HG03045 (cell line): ENCODE measurements around the gene PGAM4.
"Not testable (repeated sequence)": the region's sequence is repeated elsewhere in the genome, so short reads cannot be mapped to it uniquely, and the experiment has no call there.

ENCODE experiments used
- ATAC-seq: cut with Tn5 transposase; IDR thresholded peaks from one replicate; pipeline ENCODE4 v1.9.1; 2021; ENCODE audit warnings: mild to moderate bottlenecking, moderate library complexity; ENCODE audit not compliant: unreplicated experiment

PGAM4 gene

GRCh38 chrX:77969538-77969937 is at the start of gene PGAM4:
TSS of gene PGAM4 (minus strand) at chrX:77969638. CDS start at chrX:77969638, 0 bp downstream.
- no peak for ATAC-seq

GRCh38 chrX:78011846-78012245 is 42.4 kb upstream of the PGAM4 start:
- ATAC-seq: no peak

GRCh38 chrX:77979870-77980269 is 10.4 kb upstream of the PGAM4 start:
- no peak for ATAC-seq

GRCh38 chrX:77977518-77977917 is 8.1 kb upstream of the PGAM4 start:
- no peak for ATAC-seq

GRCh38 chrX:77977095-77977494 is 7.7 kb upstream of the PGAM4 start:
- no peak for ATAC-seq

GRCh38 chrX:77975755-77976154 is 6.3 kb upstream of the PGAM4 start:
- ATAC-seq: no peak

GRCh38 chrX:77967631-77968030 is 1.8 kb downstream of the PGAM4 start:
- no peak for ATAC-seq

- no peak for ATAC-seq
Measured at GRCh38 chrX:77966361-77966760, 3.1 kb downstream of the PGAM4 start.

GRCh38 chrX:77962068-77962902 is 7.2 kb downstream of the PGAM4 start:
- no peak for ATAC-seq

- ATAC-seq: no peak
Measured at GRCh38 chrX:77961063-77961462, 8.4 kb downstream of the PGAM4 start.

- no peak for ATAC-seq
Measured at GRCh38 chrX:77960567-77960966, 8.9 kb downstream of the PGAM4 start.

- no peak for ATAC-seq
Measured at GRCh38 chrX:77953708-77954107, 15.7 kb downstream of the PGAM4 start.

GRCh38 chrX:77953302-77953701 is 16.1 kb downstream of the PGAM4 start:
- ATAC-seq: no peak

GRCh38 chrX:77952173-77952572 is 17.3 kb downstream of the PGAM4 start:
- no peak for ATAC-seq

- ATAC-seq: no peak
Measured at GRCh38 chrX:77949840-77950239, 19.6 kb downstream of the PGAM4 start.

GRCh38 chrX:77946571-77946970 is 22.9 kb downstream of the PGAM4 start:
- no peak for ATAC-seq

GRCh38 chrX:77945910-77946545 is 23.4 kb downstream of the PGAM4 start:
- no peak for ATAC-seq

GRCh38 chrX:77945031-77945430 is 24.4 kb downstream of the PGAM4 start:
- not testable (repeated sequence) for ATAC-seq

GRCh38 chrX:77938083-77938680 is 31.3 kb downstream of the PGAM4 start:
- ATAC-seq: no peak

- no peak for ATAC-seq
Measured at GRCh38 chrX:77937291-77937690, 32.1 kb downstream of the PGAM4 start.

GRCh38 chrX:77936299-77936698 is 33.1 kb downstream of the PGAM4 start:
- ATAC-seq: no peak

- ATAC-seq: no peak
Measured at GRCh38 chrX:77935886-77936285, 33.6 kb downstream of the PGAM4 start.
